Stimulated activated CD4-positive, alpha-beta T cell treated with anti-CD3 and anti-CD28 coated beads, Interleukin-4, amount 100 ng/mL, for 4 hours (primary cell): ENCODE results near the gene PPP2R2C.

Experiments
- DNase-seq, 2 experiments: peaks; one replicate each; pipeline ENCODE4 v3.0.0-alpha.2; 2020

The PPP2R2C gene

DNA sequence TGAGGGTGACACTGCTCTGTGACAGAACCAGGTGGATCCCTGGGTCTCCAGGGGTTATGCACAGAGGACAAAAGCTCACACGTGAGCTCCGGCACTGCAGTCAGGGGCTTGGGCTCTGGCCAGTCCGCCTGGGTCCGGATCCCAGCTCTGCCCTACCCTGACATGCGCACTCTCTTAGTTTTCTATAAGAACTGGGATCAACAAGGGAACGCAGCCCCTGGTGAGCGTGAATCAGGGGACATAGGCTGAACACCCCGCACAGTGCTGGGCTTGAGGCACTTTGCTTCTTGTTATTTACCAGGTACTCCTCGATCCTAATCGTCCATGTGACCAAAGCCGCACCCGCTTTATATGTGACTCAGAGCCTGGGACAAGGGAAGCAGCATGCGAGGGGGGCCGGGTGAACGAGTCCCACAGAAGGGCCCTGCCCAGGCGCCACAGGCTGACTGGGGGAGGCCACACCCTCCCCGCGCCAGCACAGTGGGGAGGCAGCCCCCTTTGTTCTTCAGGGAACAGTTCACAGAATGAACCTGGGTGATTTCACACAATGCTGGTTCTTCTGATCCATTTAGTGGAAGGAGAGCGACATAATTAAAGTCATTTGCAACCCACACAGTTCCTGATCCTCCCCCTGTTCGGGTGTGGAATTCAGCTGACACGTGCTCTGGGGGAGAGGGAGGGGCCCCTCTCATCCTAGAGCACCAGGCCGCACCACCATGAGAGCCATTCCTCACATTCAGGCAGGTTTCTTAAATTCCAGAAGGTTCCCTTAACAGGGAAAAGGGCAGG lies 147.2 kb downstream of the PPP2R2C start:
- DNase-seq: no peak

DNA sequence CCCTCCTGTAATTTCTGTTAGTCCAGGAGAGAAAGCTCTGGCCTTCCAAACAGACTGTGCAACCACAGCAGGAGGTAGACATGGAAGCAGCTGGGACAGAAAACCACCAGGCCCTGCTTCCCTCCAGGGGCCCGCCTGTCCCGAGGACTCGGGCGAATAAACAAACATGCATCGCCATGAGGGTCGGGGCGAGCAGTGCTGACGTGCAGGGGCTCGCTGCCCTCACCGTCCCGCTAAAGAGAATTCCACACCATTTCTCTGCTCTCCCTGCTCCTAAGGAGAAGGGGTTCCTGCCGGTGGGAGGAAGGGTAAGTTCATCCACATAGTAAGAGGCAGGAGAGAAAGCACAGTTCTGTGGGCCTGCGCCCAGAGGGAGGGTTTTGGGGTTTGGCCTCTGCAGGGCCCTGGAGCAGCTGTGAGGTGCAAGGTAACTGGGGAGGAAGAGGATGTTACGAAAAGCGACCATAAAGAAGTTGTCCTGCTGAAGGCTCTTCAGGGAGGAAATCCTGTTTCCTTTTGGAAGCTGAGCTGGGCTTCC lies 147.9 kb downstream of the PPP2R2C start:
- no peak for DNase-seq

DNA sequence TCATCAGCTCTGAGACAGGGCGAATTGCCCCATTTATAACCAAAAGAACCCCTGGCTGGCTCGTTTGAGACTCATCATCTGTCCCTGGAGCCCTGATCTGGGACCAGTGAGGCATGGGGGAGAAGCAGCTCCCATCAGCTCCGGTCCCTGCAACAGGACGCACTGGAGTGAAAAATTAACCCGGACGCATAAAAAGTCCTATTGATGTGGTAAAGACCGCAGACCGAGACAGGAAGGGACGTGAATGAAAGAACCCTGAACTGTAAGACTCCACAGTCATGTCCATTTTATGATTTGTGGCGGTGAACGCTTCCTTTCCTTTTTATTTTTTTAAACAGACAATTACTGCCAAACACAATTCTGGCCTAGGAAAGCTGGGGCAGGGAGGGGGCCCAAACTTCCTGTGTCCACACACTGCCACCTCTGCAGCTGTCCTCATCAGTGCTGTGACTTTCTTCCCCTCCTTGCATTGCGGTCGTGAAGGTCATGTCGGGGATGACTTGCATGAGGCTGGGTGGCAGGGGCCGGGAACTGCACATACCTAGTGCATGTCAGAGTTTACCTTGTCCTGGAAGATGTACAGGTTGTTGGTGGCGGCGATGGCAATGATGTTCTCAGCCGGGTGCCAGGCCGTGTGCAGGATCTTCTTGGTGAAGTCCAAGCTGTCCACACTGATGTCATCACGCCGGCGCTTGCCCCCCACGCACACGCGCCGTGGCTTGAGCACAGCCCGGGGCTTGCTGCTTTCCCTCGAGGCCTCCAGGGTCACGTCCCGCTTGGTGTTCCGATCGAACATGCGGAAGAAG lies 149.4 kb downstream of the PPP2R2C start:
- no peak for DNase-seq

DNA sequence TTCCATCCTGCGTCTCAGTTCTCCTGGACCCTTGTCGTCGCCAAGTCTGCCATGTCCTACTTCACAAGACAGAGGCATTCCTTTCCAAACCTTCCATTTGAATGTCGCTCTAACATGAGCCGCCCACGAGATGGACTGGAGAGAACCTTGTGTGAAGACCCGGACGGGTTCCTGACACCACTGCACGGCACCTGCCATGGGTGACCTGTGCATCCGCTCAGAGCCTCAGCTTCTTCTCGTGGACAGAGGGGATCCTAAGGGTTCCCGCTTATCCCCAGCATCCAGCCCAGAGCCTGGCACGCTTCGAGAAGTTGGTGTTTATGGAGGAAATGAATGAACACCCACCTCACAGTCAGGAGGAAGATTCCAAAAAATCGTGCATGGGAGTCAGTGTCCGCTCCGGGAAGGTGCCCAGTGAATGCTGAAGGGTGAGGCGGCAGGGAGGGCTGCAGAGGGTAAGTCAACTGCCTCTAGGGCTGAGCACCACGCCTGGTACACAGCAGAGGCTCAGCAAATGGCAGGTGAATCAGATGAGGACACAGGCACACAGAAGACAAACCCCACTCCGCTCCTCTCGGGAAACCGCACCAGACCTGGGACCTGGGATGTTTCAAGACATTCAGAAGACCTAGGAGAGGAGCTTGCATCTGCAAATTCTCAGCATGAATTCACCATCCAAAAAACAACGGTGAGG lies 150.2 kb downstream of the PPP2R2C start:
- DNase-seq: no peak

DNA sequence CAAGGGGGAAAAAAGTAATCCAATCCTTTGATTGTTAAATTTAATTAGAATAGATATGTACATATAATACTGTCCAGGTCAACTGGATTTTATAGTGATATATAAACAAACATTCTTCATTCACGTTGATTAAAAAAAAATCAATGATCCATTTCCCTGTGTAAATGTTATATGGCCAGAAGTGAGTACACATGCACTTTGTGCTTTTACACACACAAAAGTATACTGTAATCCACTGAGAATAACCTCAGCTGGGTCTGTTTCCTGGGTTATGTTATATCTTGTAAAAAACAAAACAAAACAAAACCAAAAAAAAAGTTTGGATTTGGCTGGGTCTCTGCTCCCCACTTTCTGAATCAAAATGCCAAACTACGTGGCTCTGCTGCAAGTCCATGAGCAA lies 151.1 kb downstream of the PPP2R2C start:
- DNase-seq: no peak

DNA sequence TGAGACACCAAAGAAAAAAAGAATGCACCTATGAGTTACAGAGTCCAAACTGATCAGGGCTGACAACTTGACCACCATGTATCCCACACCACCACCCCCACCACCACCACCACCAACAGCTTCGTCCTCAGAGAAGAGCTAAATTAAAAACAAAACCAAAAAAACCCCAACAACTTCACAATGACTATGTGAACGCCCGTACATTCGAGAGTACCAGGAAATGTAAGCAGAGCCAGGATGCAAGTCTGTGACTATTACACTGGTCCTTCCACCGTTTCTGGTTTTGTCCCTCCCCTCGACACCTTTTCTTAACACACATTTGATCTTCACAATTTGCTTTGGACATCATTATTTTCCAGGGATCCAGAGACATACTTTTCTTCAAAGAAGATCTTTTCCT lies 151.8 kb downstream of the PPP2R2C start:
- DNase-seq: no peak

DNA sequence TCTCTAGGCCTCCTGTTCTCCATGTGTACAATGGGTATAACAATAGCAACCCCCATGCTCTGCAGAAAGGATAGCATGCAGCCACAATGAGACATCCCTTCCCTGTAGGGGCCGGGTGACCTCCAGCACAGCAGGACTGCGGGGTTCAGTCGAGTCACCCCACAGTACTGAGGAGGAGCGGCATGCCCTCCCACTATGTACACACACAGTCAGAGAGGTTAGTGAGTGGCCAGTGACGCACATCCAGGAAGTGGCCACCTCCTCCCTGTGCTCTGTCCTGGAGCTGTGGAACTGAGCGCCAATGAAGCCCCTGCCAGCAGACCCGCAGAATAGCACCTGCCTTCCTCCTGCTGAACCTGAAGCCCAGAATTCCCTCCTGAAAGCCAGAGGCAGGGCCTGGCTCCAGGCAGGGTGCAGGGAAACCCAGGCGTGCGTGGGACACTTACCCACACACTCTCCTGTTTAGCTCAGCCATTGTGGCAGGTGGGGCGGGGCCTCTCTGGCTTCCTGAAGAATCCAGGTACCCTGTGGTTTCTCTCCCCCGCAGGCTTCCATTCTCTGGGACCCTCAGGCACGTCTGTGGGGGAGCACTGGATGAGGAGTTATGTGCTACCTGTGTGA lies 152.8 kb downstream of the PPP2R2C start:
- no peak for DNase-seq

DNA sequence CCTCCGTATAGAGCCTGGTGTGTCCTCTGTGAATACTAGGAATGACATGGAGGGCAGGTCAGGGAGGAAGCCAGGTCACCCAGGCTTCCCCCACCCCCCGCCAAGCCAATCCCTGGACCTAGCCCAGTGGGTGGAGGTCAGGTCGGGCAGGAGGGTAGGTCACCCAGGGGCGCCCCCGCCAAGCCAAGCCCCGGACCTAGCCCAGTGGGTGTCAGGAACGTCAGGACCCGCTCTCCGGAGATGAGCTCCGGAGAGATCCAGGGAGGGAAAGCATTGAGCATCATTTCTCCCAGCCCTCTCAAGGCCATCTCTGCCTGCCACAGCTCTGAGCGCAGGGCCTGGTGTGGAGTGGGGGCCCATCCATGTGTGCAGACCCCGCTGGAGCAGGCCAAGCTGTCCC lies 154.2 kb downstream of the PPP2R2C start:
- no peak for DNase-seq

DNA sequence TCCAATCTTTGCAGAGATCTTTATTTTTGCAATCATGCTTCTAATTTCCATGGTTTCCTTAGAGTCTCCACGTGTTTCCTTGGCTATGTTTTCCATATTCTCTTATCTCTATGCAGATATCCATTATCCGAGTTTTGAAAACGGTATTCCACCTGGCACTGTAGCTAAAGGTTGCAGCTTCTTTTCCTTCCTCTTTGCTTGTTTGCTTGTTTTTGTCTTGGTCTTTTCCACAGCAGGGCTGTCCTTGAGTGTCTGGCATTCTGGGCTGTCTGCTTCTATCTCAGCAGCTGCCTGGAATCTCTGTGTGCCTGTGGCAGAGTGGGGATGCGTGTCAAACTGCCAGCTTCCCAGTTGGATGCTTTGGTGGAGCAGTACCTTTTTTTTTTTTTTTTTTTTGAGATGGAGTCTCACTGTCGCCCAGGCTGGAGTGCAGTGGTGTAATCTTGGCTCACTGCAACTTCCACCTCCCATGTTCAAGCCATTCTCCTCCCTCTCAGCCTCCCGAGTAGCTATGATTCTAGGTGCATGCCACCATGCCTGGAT lies 155.9 kb downstream of the PPP2R2C start:
- DNase-seq: no peak

DNA sequence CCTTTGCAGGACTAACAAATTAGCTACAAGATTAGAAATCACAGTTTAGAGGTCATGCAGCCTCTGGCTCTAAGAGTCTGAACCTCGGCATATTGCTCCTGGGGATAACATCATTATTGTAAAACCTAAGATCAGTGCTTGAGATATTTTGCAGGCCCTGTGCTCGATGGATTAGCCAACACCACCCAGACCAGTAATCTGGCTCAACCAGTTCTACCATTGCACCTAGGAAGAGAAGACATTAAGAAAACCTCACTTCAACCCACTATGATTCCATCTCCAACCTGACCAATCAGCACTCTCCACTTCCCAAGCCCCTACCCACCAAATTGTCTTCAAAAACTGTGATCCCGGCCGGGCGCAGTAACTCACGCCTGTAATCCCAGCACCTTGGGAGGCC lies 159.2 kb downstream of the PPP2R2C start:
- DNase-seq: no peak

DNA sequence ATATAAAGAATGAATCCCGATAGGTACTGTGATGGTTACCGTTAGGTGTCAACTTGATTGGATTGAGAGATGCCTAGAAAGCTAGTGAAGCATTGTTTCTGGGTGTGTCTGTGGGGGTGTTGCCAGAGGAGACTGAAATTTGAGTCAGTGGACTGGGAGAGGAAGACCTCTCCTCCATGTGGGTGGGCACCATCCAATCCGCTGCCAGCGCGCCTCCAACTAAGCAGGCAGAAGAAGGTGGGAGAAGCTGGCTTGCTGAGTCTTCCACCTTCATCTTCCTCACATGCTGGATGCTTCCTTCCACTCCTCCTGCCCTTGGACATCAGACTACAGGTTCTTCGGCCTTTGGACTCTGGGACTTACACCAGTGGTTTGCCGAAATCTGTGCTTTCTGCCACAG lies 162.6 kb downstream of the PPP2R2C start:
- DNase-seq: no peak

DNA sequence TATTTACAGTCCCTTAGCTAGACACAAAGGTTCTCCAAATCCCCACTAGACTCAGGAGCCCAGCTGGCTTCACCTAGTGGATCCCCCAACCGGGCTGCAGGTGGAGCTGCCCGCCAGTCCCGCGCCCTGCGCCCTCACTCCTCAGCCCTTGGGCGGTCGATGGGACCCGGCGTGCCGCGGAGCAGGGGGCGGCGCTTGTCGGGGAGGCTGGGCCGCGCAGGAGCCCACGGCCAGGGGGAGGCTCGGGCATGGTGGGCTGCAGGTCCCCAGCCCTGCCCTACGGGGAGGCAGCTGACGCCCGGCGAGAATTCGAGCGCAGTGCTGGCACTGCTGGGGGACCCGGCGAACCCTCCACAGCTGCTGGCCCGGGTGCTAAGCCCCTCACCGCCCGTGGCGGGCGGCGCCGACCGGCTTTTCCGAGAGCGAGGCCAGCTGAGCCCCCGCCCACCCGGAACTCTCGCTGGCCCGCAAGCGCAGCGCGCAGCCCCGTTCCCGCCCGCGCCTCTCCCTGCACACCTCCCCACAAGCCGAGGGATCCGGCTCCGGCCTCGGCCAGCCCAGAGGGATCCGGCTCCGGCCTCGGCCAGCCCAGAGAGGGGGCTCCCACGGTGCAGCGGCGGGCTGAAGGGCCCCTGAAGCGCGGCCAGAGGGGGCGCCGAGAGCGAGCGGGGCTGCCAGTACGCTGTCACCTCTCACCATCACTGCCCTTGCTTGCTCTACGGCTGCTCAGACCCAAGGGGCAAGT lies 163.3 kb downstream of the PPP2R2C start:
- no peak for DNase-seq

DNA sequence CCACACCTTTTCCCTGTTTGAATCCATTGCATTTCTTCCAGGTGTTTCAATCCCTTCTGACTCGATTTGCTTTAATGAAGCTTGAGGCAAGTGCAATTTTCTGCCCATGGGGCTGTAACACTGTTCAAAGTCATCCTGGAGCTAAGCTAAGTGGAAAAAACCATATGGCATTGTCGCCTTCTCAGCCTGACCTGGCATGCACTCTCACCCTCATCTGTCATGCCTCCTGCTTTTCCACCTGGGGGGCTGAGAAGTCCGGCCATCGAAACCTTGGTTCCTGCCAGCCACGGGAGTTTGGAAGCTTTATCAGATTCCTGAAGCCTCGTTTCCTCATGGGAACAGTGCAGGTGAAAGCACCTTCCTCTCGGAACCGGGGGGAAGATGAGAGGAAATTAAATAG lies 164.5 kb downstream of the PPP2R2C start:
- no peak for DNase-seq

DNA sequence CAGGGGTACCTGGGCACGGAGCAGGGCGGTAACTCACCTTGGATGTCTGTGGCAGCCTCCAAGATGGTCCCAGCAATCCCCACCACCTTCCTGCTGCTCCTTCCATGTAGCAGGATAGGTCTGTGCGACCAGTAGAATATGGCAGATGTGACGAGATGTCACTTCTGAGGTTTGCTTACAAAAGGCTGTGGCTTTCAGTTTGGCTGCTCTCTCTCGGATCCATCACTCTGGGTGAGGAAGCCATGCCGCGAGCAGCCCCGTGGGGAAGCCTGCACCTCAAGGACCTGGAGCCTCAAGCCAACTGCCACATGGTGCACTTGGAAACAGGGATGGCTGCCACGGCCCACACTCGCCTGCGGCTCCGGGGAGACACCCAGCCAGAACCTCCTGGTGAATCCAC lies 165.2 kb downstream of the PPP2R2C start:
- DNase-seq: no peak

DNA sequence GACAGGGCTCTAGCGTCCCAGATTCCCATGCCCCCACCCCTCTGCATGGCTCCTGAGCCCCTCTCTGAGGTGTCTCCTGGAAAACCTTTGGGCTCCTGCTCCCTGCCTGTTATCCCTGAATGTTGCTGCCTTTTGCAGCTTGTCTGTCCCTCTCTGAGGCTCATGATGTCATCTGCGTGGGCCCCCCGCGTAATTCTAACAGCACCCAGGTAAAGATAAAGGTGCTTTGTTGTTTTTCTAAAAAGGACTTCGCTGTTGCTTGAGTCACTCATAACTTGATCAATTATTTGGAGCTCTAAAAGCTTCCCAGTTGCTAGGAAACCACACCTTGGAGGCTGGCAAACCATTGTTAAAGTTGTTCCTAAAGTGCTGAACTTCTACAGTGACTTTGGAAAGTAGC lies 166.1 kb downstream of the PPP2R2C start:
- DNase-seq: no peak

DNA sequence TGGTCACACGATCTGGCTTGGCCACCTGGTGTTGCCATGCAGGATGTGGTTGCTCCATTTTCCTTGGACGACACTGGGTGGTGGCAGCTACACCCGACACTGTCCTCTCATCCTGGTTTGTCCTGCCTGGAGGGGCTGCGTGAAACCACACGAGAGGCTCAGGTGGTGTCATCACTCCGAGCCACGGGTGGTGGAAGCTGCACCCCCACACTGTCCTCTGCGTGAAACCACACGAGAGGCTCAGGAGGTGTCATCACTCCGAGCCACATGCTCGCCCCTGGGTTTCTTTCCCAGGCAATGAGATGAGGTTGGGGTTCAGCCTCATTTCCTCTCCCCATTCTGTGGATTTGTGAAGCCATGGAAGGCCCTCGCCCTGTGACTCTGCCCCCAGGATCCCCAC lies 168.5 kb downstream of the PPP2R2C start:
- no peak for DNase-seq

DNA sequence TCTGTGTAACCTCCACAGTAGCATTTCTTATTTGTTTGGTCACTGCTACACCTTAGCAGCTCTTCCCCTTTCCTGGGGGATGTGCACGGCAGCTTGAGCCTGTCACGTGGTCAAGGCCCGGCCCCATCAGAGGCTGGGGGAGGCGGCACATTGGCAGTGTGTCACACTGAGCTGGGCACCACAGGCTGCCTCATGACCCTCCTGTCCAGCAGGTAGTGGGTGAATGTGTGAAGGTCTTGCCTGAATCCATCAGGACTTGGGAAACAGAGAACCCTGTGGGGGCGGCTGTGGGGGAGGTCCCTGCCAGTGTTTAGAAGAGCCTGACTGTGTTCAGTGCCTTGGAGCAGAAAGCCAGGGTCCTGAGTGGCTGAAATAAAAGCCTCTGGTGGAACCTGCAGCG lies 169.5 kb downstream of the PPP2R2C start:
- no peak for DNase-seq

DNA sequence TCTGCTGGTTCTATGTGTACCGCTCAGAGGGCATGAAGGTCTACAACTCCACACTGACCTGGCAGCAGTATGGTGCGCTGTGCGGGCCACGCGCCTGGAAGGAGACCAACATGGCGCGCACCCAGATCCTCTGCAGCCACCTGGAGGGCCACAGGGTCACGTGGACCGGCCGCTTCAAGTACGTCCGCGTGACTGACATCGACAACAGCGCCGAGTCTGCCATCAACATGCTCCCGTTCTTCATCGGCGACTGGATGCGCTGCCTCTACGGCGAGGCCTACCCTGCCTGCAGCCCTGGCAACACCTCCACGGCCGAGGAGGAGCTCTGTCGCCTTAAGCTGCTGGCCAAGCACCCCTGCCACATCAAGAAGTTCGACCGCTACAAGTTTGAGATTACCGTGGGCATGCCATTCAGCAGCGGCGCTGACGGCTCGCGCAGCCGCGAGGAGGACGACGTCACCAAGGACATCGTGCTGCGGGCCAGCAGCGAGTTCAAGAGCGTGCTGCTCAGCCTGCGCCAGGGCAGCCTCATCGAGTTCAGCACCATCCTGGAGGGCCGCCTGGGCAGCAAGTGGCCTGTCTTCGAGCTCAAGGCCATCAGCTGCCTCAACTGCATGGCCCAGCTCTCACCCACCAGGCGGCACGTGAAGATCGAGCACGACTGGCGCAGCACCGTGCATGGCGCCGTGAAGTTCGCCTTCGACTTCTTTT lies 170.5 kb downstream of the PPP2R2C start:
- DNase-seq: no peak

DNA sequence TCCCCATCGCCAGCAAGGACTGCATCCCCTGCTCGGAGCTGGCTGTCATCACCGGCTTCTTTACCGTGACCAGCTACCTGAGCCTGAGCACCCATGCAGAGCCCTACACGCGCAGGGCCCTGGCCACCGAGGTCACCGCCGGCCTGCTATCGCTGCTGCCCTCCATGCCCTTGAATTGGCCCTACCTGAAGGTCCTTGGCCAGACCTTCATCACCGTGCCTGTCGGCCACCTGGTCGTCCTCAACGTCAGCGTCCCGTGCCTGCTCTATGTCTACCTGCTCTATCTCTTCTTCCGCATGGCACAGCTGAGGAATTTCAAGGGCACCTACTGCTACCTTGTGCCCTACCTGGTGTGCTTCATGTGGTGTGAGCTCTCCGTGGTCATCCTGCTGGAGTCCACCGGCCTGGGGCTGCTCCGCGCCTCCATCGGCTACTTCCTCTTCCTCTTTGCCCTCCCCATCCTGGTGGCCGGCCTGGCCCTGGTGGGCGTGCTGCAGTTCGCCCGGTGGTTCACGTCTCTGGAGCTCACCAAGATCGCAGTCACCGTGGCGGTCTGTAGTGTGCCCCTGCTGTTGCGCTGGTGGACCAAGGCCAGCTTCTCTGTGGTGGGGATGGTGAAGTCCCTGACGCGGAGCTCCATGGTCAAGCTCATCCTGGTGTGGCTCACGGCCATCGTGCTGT lies 171.2 kb downstream of the PPP2R2C start:
- DNase-seq: no peak

DNA sequence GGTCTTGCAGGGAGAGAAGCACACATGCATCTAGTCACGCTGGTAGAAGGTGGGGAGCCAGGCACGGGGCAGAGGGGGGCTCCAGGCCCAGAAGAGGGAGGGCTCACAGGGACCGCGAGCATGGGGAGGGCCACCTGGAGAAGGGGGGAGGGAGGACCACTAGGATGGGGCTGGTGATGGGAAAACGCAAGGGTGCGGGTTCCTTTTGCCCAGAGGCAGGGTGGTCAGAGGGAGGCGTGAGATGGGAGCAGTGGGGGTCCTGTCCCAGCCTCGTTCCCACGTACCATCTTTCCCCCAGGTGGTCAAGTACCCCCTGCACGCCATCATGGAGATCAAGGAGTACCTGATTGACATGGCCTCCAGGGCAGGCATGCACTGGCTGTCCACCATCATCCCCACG lies 172.1 kb downstream of the PPP2R2C start:
- no peak for DNase-seq

DNA sequence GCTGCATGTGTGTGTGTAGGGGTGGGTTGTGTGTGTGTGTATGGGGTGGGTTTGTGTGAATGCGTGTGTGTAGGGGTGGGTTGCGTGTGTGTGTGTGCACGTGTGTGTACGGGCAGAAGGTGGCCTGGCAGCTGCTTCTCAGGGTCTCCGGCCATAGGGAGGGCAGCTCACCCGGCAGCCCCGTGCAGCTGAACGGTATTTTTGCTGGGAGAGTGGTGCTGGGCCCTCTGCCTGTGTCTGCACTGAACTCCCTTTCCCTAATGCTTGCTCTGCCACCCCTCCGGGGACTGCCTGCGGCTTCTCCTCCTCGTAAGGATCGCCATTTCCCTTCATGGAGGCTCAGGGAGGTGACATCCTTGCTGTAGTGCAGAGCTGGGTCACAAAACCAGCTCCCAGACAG lies 172.5 kb downstream of the PPP2R2C start:
- no peak for DNase-seq
